IMR-90 (cell line): ENCODE results near the gene UBE2O. TPM values are rescaled to one million over a fixed set of nuclear protein-coding genes. Genes with fewer than 3 reads are reported as not detected.

Experiments used
- ATAC-seq: fragments of 200-7000 bp; cut with Tn5 transposase; 2 replicates; pipeline ENCODE4 v1.9.1; 2020; ENCODE audit warnings: low read depth, mild to moderate bottlenecking, moderate library complexity
- BruUV-seq: library from RNA; stranded (reverse); fragments of 400-500 nt; replicated peaks from 2 replicates; lab custom pipeline; 2021; lab: Mats Ljungman, UMichigan
- CTCF ChIA-PET: fragments of 300-600 bp; formaldehyde crosslinking; extraction: SDS; loops from one replicate; lab custom pipeline; 2021; ENCODE audit warnings: antibody characterized with exemption; lab: Yijun Ruan, JAX
- POLR2A ChIA-PET: fragments of 300-600 bp; sonication (Branson Sonifier 250); formaldehyde crosslinking; loops from one replicate; lab custom pipeline; 2022; ENCODE audit warnings: antibody characterized with exemption; ENCODE audit not compliant: unreplicated experiment; lab: Charles Lee
- DNase-seq: peaks from one replicate; pipeline ENCODE4 v3.0.0; 2013
- H2AFZ ChIP-seq: replicated peaks from 2 replicates; pipeline ENCODE3; 2013; ENCODE audit warnings: low read length, mild to moderate bottlenecking; ENCODE audit not compliant: poor library complexity
- H2AK5ac ChIP-seq: 2 replicates; pipeline ENCODE4 v1.6.1; 2013; ENCODE audit warnings: low read depth, low read length, inconsistent platforms
- H2AK9ac ChIP-seq: replicated peaks from 2 replicates; pipeline ENCODE3; 2013; ENCODE audit warnings: mild to moderate bottlenecking, low read depth, low read length, moderate library complexity; ENCODE audit not compliant: poor library complexity
- H2BK120ac ChIP-seq: 2 replicates; pipeline ENCODE4 v1.6.1; 2013; ENCODE audit warnings: low read depth, low read length, inconsistent platforms
- H2BK15ac ChIP-seq: 3 replicates; pipeline ENCODE4 v1.6.1; 2013; ENCODE audit warnings: low read depth, low read length, inconsistent platforms
- H2BK20ac ChIP-seq: 2 replicates; pipeline ENCODE4 v1.6.1; 2013; ENCODE audit warnings: low read depth, mild to moderate bottlenecking, inconsistent platforms, low read length, moderate library complexity
- H2BK5ac ChIP-seq: 2 replicates; pipeline ENCODE4 v1.6.1; 2013; ENCODE audit warnings: mild to moderate bottlenecking, low read depth, low read length, inconsistent platforms; ENCODE audit not compliant: poor library complexity, severe bottlenecking
- H3K14ac ChIP-seq: replicated peaks from 2 replicates; pipeline ENCODE4 v1.6.1; 2013; ENCODE audit warnings: low read depth, low read length, inconsistent platforms
- H3K18ac ChIP-seq: 2 replicates; pipeline ENCODE4 v1.6.1; 2013; ENCODE audit warnings: low read depth, low read length, control low read depth
- H3K23ac ChIP-seq: 2 replicates; pipeline ENCODE4 v1.6.1; 2013; ENCODE audit warnings: low read depth, low read length, inconsistent platforms
- H3K27ac ChIP-seq: 2 replicates; pipeline ENCODE4 v1.5.1; 2013; ENCODE audit warnings: mild to moderate bottlenecking, control low read depth, low read length; ENCODE audit not compliant: insufficient read depth
- H3K27me3 ChIP-seq: 2 replicates; pipeline ENCODE4 v1.6.1; 2013; ENCODE audit warnings: low read length; ENCODE audit not compliant: control insufficient read depth, insufficient read depth
- H3K36me3 ChIP-seq: 2 replicates; pipeline ENCODE4 v1.6.1; 2013; ENCODE audit warnings: low read length, mixed read lengths; ENCODE audit not compliant: control insufficient read depth, insufficient read depth
- H3K4ac ChIP-seq: 2 replicates; pipeline ENCODE4 v1.6.1; 2013; ENCODE audit warnings: low read depth, low read length, inconsistent platforms
- H3K4me1 ChIP-seq: 2 replicates; pipeline ENCODE4 v1.6.1; 2013; ENCODE audit warnings: low read length, mixed read lengths; ENCODE audit not compliant: control insufficient read depth, insufficient read depth
- H3K4me2 ChIP-seq: 2 replicates; pipeline ENCODE4 v1.6.1; 2013; ENCODE audit warnings: low read depth, mild to moderate bottlenecking, control low read depth, low read length, moderate library complexity
- H3K4me3 ChIP-seq: 2 replicates; pipeline ENCODE4 v1.5.1; 2013; ENCODE audit warnings: low read depth, mild to moderate bottlenecking, control low read depth, low read length, moderate library complexity; ENCODE audit not compliant: insufficient read depth
- H3K56ac ChIP-seq: 2 replicates; pipeline ENCODE4 v1.6.1; 2013; ENCODE audit warnings: low read length, inconsistent platforms; ENCODE audit not compliant: insufficient read depth; ENCODE audit errors: extremely low read depth
- H3K79me1 ChIP-seq, 2 experiments: 2 replicates each; pipeline ENCODE4 v1.6.1; 2013; ENCODE audit warnings: low read length in 2 of 2, inconsistent platforms in 1 of 2, low read depth in 1 of 2
- H3K9ac ChIP-seq: 2 replicates; pipeline ENCODE4 v1.6.1; 2013; ENCODE audit warnings: low read depth, low read length, control low read depth
- H3K9me1 ChIP-seq: 2 replicates; pipeline ENCODE4 v1.6.1; 2013; ENCODE audit warnings: low read length, inconsistent platforms; ENCODE audit not compliant: insufficient read depth
- H3K9me3 ChIP-seq: 2 replicates; pipeline ENCODE4 v1.6.1; 2013; ENCODE audit warnings: low read length; ENCODE audit not compliant: control insufficient read depth, insufficient read depth
- H4K20me1 ChIP-seq: 2 replicates; pipeline ENCODE4 v1.6.1; 2013; ENCODE audit warnings: low read length, inconsistent platforms; ENCODE audit not compliant: insufficient read depth
- H4K5ac ChIP-seq: 2 replicates; pipeline ENCODE4 v1.6.1; 2013; ENCODE audit warnings: mild to moderate bottlenecking, low read depth, low read length, control low read depth
- H4K8ac ChIP-seq, 2 experiments: 2 replicates each; pipeline ENCODE4 v1.6.1; 2013; ENCODE audit warnings: low read depth in 2 of 2, low read length in 2 of 2, control low read depth in 1 of 2, inconsistent platforms in 1 of 2
- H4K91ac ChIP-seq: 2 replicates; pipeline ENCODE4 v1.6.1; 2013; ENCODE audit warnings: low read depth, low read length, inconsistent platforms; ENCODE audit not compliant: insufficient read depth
- FOS ChIP-seq: fragments of 150-350 bp; IDR thresholded peaks from 2 replicates; pipeline ENCODE4 v1.6.1; 2016; ENCODE audit warnings: low read depth, low read length
- POLR2A ChIP-seq: IDR thresholded peaks from 2 replicates; pipeline ENCODE4 v1.6.1; 2012; ENCODE audit warnings: mild to moderate bottlenecking, low read depth, low read length
- RAD21 ChIP-seq: IDR thresholded peaks from 2 replicates; pipeline ENCODE4 v1.6.1; 2012; ENCODE audit warnings: low read length, improper control_type of control experiment
- SMC3 ChIP-seq: fragments of 150-350 bp; IDR thresholded peaks from 2 replicates; pipeline ENCODE4 v1.6.1; 2016; ENCODE audit warnings: low read depth, mild to moderate bottlenecking, antibody characterized with exemption, low read length, moderate library complexity
- WGBS, 2 experiments: methylation state at CpG; one replicate each; pipeline versions ENCODE4 v1.1.5 to v1.1.7; 2013; ENCODE audit warnings: missing lambda C conversion rate in 2 of 2; ENCODE audit not compliant: insufficient read length in 1 of 2; ENCODE audit errors: extremely low coverage in 2 of 2; 5-methylcytosine and 5-hydroxymethylcytosine counted together
- dilution Hi-C: fragments of 300-500 bp; cut with HindIII; formaldehyde crosslinking; loops from one replicate; pipeline ENCODE4 v1.14.3; 2018; ENCODE audit warnings: low sequenced_read_pairs; ENCODE audit not compliant: unreplicated experiment
- in situ Hi-C: fragments of 300-500 bp; cut with MboI; formaldehyde crosslinking; loops from 3 replicates; pipeline ENCODE4 v1.14.3; 2019; ENCODE audit warnings: low sequenced_read_pairs, inconsistent platforms, mixed read lengths
- intact Hi-C: fragments of 100-400 bp; cut with micrococcal nuclease; formaldehyde crosslinking; loops from 2 replicates; pipeline ENCODE4 v1.10.0; 2022
- polyA plus RNA-seq, 3 experiments: library from polyadenylated mRNA; depleted of rRNA; stranded (reverse); fragments of >200 nt; gene quantifications; 2 replicates each; pipeline ENCODE4 v1.2.3, GENCODE V29; 2012; ENCODE audit warnings: low replicate concordance in 1 of 3
- total RNA-seq: library from RNA; depleted of rRNA; stranded (reverse); fragments of >200 nt; gene quantifications from 2 replicates; pipeline ENCODE4 v1.2.3, GENCODE V29; 2012
- TF ChIP-seq, protein P1 (sequence below): conservative IDR thresholded peaks from 2 replicates; pipeline ENCODE4 v1.5.1; 2012; ENCODE audit warnings: mild to moderate bottlenecking, low read depth, low read length, improper control_type of control experiment

The UBE2O gene
- total and polyA plus RNA-seq, 2 of the 4 experiments (the other 2 are of a cell fraction), result 17.6 TPM

- CTCF ChIA-PET, result interaction anchor here (0.5 to 1.6 kb wide), 22 partner anchors 11 to 204 kb away, joined by 3 to 9 read pairs (median 3); no protein-coding TSS in a partner anchor
- dilution Hi-C loops, result no loop called here
- Histone ChIP-seq H2AK5ac (no peak overlapping the region), H4K5ac (no peak overlapping the region), H3K4me3 (no peak overlapping the region), H3K4me2 (no peak overlapping the region), H3K56ac (no peak overlapping the region), H3K27me3 (no peaks in the 10 kb centered on the region), H2BK5ac (no peak overlapping the region), H4K8ac (no peak overlapping the region), H2AK9ac (no peak overlapping the region), H3K9me3 (no peaks in the 10 kb centered on the region), H3K36me3 (peaks cover 76% of the 10 kb centered on the region), H3K9ac (no peak overlapping the region), H3K14ac (no peak overlapping the region), H2BK15ac (no peak overlapping the region), H3K79me1 (peaks cover 0 to 7% of the 10 kb centered on the region in 2 experiments; a peak in 1 of 4 replicates), H2BK20ac (no peak overlapping the region), H3K9me1 (peaks cover 7% of the 10 kb centered on the region; the same call in 1 of the 2 replicates), H3K27ac (no peak overlapping the region), H3K4me1 (no peaks in the 10 kb centered on the region), H4K91ac (no peak overlapping the region), H2AFZ (peak overlapping the region; percentile 11), H4K20me1 (peaks cover 4% of the 10 kb centered on the region; the same call in 1 of the 2 replicates), H3K4ac (no peak overlapping the region), H3K23ac (no peak overlapping the region), H3K18ac (no peak overlapping the region), H2BK120ac (no peak overlapping the region)
- intact Hi-C loops, result loop anchor here (1.0 kb wide), 1 partner anchor 95 kb away; no protein-coding TSS in a partner anchor
- BruUV-seq, result no TSS peak
- WGBS, 2 experiments, result 73% methylated on average over 7 of the region's 16 CpGs; no CpG with 5 or more reads in 1 of the 2 experiments
- TF ChIP-seq SMC3, result peak; percentile 99
- TF ChIP-seq POLR2A, result 0 out of 2 replicates have a peak, but pooled peaks have one; percentile 33
- TF ChIP-seq RAD21, result peak; percentile 94
- TF ChIP-seq, protein P1, sequence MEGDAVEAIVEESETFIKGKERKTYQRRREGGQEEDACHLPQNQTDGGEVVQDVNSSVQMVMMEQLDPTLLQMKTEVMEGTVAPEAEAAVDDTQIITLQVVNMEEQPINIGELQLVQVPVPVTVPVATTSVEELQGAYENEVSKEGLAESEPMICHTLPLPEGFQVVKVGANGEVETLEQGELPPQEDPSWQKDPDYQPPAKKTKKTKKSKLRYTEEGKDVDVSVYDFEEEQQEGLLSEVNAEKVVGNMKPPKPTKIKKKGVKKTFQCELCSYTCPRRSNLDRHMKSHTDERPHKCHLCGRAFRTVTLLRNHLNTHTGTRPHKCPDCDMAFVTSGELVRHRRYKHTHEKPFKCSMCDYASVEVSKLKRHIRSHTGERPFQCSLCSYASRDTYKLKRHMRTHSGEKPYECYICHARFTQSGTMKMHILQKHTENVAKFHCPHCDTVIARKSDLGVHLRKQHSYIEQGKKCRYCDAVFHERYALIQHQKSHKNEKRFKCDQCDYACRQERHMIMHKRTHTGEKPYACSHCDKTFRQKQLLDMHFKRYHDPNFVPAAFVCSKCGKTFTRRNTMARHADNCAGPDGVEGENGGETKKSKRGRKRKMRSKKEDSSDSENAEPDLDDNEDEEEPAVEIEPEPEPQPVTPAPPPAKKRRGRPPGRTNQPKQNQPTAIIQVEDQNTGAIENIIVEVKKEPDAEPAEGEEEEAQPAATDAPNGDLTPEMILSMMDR, result peak; percentile 92
- no peak for TF ChIP-seq FOS
- in situ Hi-C loops, result loop anchor here (5.0 kb wide), 1 partner anchor 96 kb away; no protein-coding TSS in a partner anchor
- POLR2A ChIA-PET, result interaction anchor here (0.5 kb wide), 1 partner anchor 194 kb away, joined by 9 read pairs; no protein-coding TSS in a partner anchor
- ATAC-seq (peak; percentile 99), DNase-seq (peak; percentile 85)
Observed at GRCh38 chr17:76397687-76398522, 55.0 kb downstream of the UBE2O start.
